ENCODE results near the gene TMEM63B. TPM values are rescaled to one million over a fixed set of nuclear protein-coding genes. Genes with fewer than 3 reads are reported as not detected.

The TMEM63B gene
- total and polyA plus RNA-seq, 2 of the 8 experiments (the other 6 are each of a cell fraction or from before 2014, with no cell fraction given), result 61.1 to 96.8 TPM

DNA sequence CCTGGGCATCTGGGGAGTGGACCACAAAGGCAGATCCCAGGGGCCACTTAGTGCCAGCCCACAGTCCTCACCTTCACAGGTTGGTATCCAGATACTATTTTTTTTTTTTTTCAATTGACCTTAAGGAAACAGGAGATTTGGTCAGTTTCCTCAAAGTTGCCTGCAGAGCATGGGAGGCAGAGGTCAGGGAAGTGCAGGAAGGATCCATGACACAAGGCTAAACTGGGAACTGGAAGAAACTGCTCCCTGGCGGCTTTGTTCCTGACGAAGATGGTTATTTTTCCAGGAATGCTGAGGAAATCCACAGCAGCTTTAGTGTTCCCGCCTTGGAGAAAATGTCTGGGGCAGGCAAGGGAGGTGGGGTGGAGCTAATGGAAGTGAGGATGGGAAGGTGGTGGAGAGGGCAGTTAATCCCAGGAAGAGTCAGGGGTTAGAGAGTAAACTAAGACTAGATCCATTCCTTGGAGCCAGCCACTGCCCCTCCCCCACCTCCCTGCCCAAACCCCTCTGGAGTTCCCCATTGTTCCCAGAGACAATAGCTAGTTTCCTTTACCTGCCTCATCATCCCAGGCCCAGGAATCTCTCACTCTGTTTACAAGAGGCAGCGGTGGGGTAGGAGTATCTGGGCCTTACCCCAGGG lies 75.1 kb downstream of the TMEM63B start (continued):
- TF ChIP-seq, protein P1, sequence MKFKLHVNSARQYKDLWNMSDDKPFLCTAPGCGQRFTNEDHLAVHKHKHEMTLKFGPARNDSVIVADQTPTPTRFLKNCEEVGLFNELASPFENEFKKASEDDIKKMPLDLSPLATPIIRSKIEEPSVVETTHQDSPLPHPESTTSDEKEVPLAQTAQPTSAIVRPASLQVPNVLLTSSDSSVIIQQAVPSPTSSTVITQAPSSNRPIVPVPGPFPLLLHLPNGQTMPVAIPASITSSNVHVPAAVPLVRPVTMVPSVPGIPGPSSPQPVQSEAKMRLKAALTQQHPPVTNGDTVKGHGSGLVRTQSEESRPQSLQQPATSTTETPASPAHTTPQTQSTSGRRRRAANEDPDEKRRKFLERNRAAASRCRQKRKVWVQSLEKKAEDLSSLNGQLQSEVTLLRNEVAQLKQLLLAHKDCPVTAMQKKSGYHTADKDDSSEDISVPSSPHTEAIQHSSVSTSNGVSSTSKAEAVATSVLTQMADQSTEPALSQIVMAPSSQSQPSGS (IDR thresholded peaks at IDR 0.05; ENCODE audit: low read length), result 0 out of 2 replicates have a peak, but pooled peaks have one; percentile 32
- TF ChIP-seq POU5F1 (IDR thresholded peaks at IDR 0.05; ENCODE audit: low read depth, low read length) (no peak), EGR1 (IDR thresholded peaks at IDR 0.05; ENCODE audit: borderline replicate concordance, low read depth, low read length) (no peak), SP1 (IDR thresholded peaks at IDR 0.05; ENCODE audit: low read depth, low read length) (peak; percentile 91), TAF7 (optimal IDR thresholded peaks at IDR 0.05; ENCODE audit: borderline replicate concordance, low read depth, low read length) (peak; percentile 74), ZNF274 (IDR thresholded peaks at IDR 0.05; ENCODE audit: borderline replicate concordance, extremely low read depth, low read length) (no peak), BRCA1 (IDR thresholded peaks at IDR 0.05; ENCODE audit: low read depth, low read length) (no peak), POLR2A (IDR thresholded peaks at IDR 0.05; ENCODE audit: control extremely low read depth in 1 of 2, low read depth in 2 of 2, low read length in 2 of 2) (peak; percentile 54 to 83), MAFK (IDR thresholded peaks at IDR 0.05; ENCODE audit: low read depth, low read length) (peak; percentile 34; the same call in 1 of the 2 replicates), POLR2AphosphoS5 (IDR thresholded peaks at IDR 0.05; ENCODE audit: low read depth, low read length) (peak; percentile 84), TEAD4 (IDR thresholded peaks at IDR 0.05; ENCODE audit: low read depth, low read length) (peak; percentile 37; the same call in 1 of the 2 replicates), SIX5 (IDR thresholded peaks at IDR 0.05; ENCODE audit: low read depth, low read length) (no peak), KDM4A (IDR thresholded peaks at IDR 0.05; ENCODE audit: low read depth, low read length, severe bottlenecking) (no peak), YY1 (IDR thresholded peaks at IDR 0.05; ENCODE audit: low read depth, low read length) (0 out of 2 replicates have a peak, but pooled peaks have one; percentile 60), CTBP2 (IDR thresholded peaks at IDR 0.05; ENCODE audit: borderline replicate concordance, insufficient read depth, insufficient read length, low read length) (no peak), CBX8 (IDR thresholded peaks at IDR 0.05; ENCODE audit: borderline replicate concordance, low read depth, low read length) (no peak), RAD21 (IDR thresholded peaks at IDR 0.05 in 1 of 2, conservative IDR thresholded peaks at IDR 0.05 in 1 of 2; ENCODE audit: low read depth in 2 of 2, low read length in 2 of 2) (peak; percentile 9 to 30; a peak in 3 of 4 replicates), RXRA (IDR thresholded peaks at IDR 0.05; ENCODE audit: insufficient read depth, low read depth, low read length) (0 out of 2 replicates have a peak, but pooled peaks have one; percentile 47), CEBPB (IDR thresholded peaks at IDR 0.05; ENCODE audit: low read depth, low read length) (no peak), SP2 (IDR thresholded peaks at IDR 0.05; ENCODE audit: low read length) (no peak)
- TF ChIP-seq, protein P2, sequence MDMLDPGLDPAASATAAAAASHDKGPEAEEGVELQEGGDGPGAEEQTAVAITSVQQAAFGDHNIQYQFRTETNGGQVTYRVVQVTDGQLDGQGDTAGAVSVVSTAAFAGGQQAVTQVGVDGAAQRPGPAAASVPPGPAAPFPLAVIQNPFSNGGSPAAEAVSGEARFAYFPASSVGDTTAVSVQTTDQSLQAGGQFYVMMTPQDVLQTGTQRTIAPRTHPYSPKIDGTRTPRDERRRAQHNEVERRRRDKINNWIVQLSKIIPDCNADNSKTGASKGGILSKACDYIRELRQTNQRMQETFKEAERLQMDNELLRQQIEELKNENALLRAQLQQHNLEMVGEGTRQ (IDR thresholded peaks at IDR 0.05; ENCODE audit: low read length), result no peak
- TF ChIP-seq, protein P3, sequence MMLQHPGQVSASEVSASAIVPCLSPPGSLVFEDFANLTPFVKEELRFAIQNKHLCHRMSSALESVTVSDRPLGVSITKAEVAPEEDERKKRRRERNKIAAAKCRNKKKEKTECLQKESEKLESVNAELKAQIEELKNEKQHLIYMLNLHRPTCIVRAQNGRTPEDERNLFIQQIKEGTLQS (IDR thresholded peaks at IDR 0.05; ENCODE audit: insufficient read depth, low read depth, low read length), result no peak

All from H1 (cell line).